Kidney glomerular epithelial cell (primary cell): ENCODE measurements around the gene UBE3A.
"Not testable (repeated sequence)": the region's sequence is repeated elsewhere in the genome, so short reads cannot be mapped to it uniquely, and the experiment has no call there.

Experiments
- DNase-seq: peaks from one replicate; lab custom pipeline; 2025; lab: John Stamatoyannopoulos, UW

The UBE3A gene

GRCh38 chr15:25438601-25439368, at the start of gene UBE3A:
Gene UBE3A (minus strand): TSS chr15:25439024. CDS start chr15:25409107, 29,917 bp downstream.
- DNase-seq = peak; percentile 88

GRCh38 chr15:25487226-25487884, 48.5 kb upstream of the UBE3A start:
- DNase-seq = no peak

- no peak for DNase-seq
Observed at GRCh38 chr15:25486051-25486450, 47.2 kb upstream of the UBE3A start.

GRCh38 chr15:25481208-25481859, 42.5 kb upstream of the UBE3A start:
- no peak for DNase-seq

- DNase-seq = no peak
Observed at GRCh38 chr15:25478313-25478712, 39.5 kb upstream of the UBE3A start.

GRCh38 chr15:25477816-25478215, 39.0 kb upstream of the UBE3A start:
- DNase-seq = no peak

GRCh38 chr15:25474251-25474650, 35.4 kb upstream of the UBE3A start:
- DNase-seq = no peak

- no peak for DNase-seq
Observed at GRCh38 chr15:25470230-25470629, 31.4 kb upstream of the UBE3A start.

GRCh38 chr15:25469377-25469776, 30.6 kb upstream of the UBE3A start:
- no peak for DNase-seq

- DNase-seq = no peak
Observed at GRCh38 chr15:25468611-25469010, 29.8 kb upstream of the UBE3A start.

GRCh38 chr15:25465835-25466234, 27.0 kb upstream of the UBE3A start:
- no peak for DNase-seq

- DNase-seq = no peak
Observed at GRCh38 chr15:25464784-25465183, 26.0 kb upstream of the UBE3A start.

- no peak for DNase-seq
Observed at GRCh38 chr15:25464383-25464782, 25.6 kb upstream of the UBE3A start.

GRCh38 chr15:25456196-25456595, 17.4 kb upstream of the UBE3A start:
- DNase-seq = no peak

- no peak for DNase-seq
Observed at GRCh38 chr15:25455226-25455625, 16.4 kb upstream of the UBE3A start.

GRCh38 chr15:25454771-25455170, 15.9 kb upstream of the UBE3A start:
- DNase-seq = no peak

- DNase-seq = not testable (repeated sequence)
Observed at GRCh38 chr15:25453246-25453645, 14.4 kb upstream of the UBE3A start.

- no peak for DNase-seq
Observed at GRCh38 chr15:25451501-25451900, 12.7 kb upstream of the UBE3A start.

- DNase-seq = no peak
Observed at GRCh38 chr15:25450163-25450562, 11.3 kb upstream of the UBE3A start.

- DNase-seq = no peak
Observed at GRCh38 chr15:25446076-25446475, 7.3 kb upstream of the UBE3A start.

GRCh38 chr15:25445412-25445811, 6.6 kb upstream of the UBE3A start:
- no peak for DNase-seq

GRCh38 chr15:25441111-25441510, 2.3 kb upstream of the UBE3A start:
- DNase-seq = no peak

- no peak for DNase-seq
Observed at GRCh38 chr15:25439369-25439836, 579 bp upstream of the UBE3A start.
